HG03097 (cell line): ENCODE results near the gene DENR.
"Not testable (repeated sequence)": the region's sequence is repeated elsewhere in the genome, so short reads cannot be mapped to it uniquely, and the experiment has no call there.

Experiments
- ATAC-seq: cut with Tn5 transposase; IDR thresholded peaks from one replicate; pipeline ENCODE4 v1.9.1; 2021; ENCODE audit not compliant: unreplicated experiment, low FRiP score

Gene DENR

GRCh38 chr12:122752464-122753318, at the start of gene DENR:
DENR (plus strand) TSS chr12:122752824; CDS start chr12:122753702, 878 bp downstream.
- ATAC-seq = peak; percentile 93

- not testable (repeated sequence) for ATAC-seq
Observed at GRCh38 chr12:122702890-122703611, 49.6 kb upstream of the DENR start, which contains the start of gene HCAR2. HCAR2 (minus strand) TSS chr12:122703357; CDS start chr12:122703283, 74 bp downstream.

GRCh38 chr12:122703841-122704240, 48.8 kb upstream of the DENR start:
- ATAC-seq = not testable (repeated sequence)

- ATAC-seq = not testable (repeated sequence)
Observed at GRCh38 chr12:122709287-122709686, 43.3 kb upstream of the DENR start.

- not testable (repeated sequence) for ATAC-seq
Observed at GRCh38 chr12:122710341-122710740, 42.3 kb upstream of the DENR start.

GRCh38 chr12:122711266-122711665, 41.4 kb upstream of the DENR start:
- not testable (repeated sequence) for ATAC-seq

GRCh38 chr12:122713491-122714188, 39.0 kb upstream of the DENR start:
- ATAC-seq = not testable (repeated sequence)

- not testable (repeated sequence) for ATAC-seq
Observed at GRCh38 chr12:122715211-122715610, 37.4 kb upstream of the DENR start.

GRCh38 chr12:122716658-122717057, 36.0 kb upstream of the DENR start, which contains the start of gene HCAR3:
HCAR3 (minus strand) TSS chr12:122716811; CDS start chr12:122716737, 74 bp downstream.
- ATAC-seq = not testable (repeated sequence)

GRCh38 chr12:122721057-122721545, 31.5 kb upstream of the DENR start:
- no peak for ATAC-seq

GRCh38 chr12:122722387-122722786, 30.2 kb upstream of the DENR start:
- ATAC-seq = no peak

- peak; percentile 46 for ATAC-seq
Observed at GRCh38 chr12:122724641-122725243, 27.9 kb upstream of the DENR start.

- ATAC-seq = no peak
Observed at GRCh38 chr12:122725452-122726079, 27.1 kb upstream of the DENR start.

- ATAC-seq = no peak
Observed at GRCh38 chr12:122726080-122726558, 26.5 kb upstream of the DENR start.

- ATAC-seq = no peak
Observed at GRCh38 chr12:122729583-122730214, 22.9 kb upstream of the DENR start.

GRCh38 chr12:122730215-122731014, 22.2 kb upstream of the DENR start, which contains the start of gene HCAR1:
HCAR1 (minus strand) TSS chr12:122730844; CDS start chr12:122730339, 505 bp downstream.
- ATAC-seq = no peak

GRCh38 chr12:122732170-122732569, 20.5 kb upstream of the DENR start:
- no peak for ATAC-seq

- ATAC-seq = no peak
Observed at GRCh38 chr12:122732611-122733010, 20.0 kb upstream of the DENR start.
